Measurements from ENCODE around the gene DTNBP1.
A peak's percentile ranks its signal among the peaks of the same experiment; 100 is the strongest.

Gene DTNBP1

DNA sequence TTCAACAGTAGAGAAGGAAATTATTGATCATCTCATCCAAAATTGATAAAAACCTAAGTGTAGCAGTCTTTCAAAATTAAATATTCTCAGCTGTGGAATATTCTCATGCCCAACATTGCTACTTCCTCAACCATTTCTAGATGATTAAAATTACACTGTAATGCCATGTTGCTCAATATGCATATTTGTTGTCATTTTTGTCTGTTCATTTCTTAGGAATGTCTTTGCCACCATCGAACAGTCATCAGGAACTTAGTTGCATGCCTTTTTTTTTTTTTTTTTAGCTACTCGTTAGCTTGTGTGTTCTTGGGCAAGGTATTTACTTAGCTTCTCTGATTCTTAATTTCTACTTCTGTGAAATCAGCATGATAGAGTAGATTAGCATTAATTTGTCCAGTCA is 188.6 kb downstream of the DTNBP1 start:
- TF ChIP-seq TAF1 (IDR thresholded peaks at IDR 0.05; ENCODE audit: borderline replicate concordance, insufficient read depth, low read length): 0 out of 2 replicates have a peak, but pooled peaks have one; percentile 1
- TF ChIP-seq SIN3A (IDR thresholded peaks at IDR 0.05; ENCODE audit: borderline replicate concordance, insufficient read depth, low read length): no peak

DNA sequence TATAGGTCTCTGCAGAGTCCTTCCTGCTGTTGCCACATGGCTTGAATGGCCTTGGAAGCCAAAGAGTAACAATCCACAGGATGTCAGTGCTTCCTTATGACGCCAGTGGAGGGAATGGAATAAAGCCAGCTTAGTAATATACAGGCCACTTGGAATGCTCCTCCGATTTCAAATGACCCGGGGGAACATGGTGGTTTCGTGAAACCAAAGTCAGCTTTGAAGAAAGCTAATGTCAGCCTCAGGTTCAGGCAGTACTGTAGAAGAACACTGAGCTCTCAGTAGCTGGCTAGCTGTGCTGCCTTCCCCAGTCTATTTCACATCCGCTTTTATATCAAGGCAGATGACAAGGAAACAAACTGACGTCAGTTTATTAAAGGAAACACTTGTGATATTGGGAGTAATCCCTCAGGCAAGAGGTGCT is 189.1 kb downstream of the DTNBP1 start:
- peak; percentile 28; the same call in 1 of the 2 replicates for TF ChIP-seq TAF1 (IDR thresholded peaks at IDR 0.05; ENCODE audit: borderline replicate concordance, insufficient read depth, low read length)
- TF ChIP-seq, protein P1, sequence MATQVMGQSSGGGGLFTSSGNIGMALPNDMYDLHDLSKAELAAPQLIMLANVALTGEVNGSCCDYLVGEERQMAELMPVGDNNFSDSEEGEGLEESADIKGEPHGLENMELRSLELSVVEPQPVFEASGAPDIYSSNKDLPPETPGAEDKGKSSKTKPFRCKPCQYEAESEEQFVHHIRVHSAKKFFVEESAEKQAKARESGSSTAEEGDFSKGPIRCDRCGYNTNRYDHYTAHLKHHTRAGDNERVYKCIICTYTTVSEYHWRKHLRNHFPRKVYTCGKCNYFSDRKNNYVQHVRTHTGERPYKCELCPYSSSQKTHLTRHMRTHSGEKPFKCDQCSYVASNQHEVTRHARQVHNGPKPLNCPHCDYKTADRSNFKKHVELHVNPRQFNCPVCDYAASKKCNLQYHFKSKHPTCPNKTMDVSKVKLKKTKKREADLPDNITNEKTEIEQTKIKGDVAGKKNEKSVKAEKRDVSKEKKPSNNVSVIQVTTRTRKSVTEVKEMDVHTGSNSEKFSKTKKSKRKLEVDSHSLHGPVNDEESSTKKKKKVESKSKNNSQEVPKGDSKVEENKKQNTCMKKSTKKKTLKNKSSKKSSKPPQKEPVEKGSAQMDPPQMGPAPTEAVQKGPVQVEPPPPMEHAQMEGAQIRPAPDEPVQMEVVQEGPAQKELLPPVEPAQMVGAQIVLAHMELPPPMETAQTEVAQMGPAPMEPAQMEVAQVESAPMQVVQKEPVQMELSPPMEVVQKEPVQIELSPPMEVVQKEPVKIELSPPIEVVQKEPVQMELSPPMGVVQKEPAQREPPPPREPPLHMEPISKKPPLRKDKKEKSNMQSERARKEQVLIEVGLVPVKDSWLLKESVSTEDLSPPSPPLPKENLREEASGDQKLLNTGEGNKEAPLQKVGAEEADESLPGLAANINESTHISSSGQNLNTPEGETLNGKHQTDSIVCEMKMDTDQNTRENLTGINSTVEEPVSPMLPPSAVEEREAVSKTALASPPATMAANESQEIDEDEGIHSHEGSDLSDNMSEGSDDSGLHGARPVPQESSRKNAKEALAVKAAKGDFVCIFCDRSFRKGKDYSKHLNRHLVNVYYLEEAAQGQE (IDR thresholded peaks at IDR 0.05; ENCODE audit: insufficient read depth in 1 of 2, low read depth in 2 of 2, low read length in 2 of 2): 0 out of 4 replicates have a peak, but pooled peaks of 1 of the 2 experiments have one; percentile 42
- no peak for TF ChIP-seq POLR2AphosphoS5 (IDR thresholded peaks at IDR 0.05; ENCODE audit: low read depth, low read length)
- TF ChIP-seq SIN3A (IDR thresholded peaks at IDR 0.05; ENCODE audit: borderline replicate concordance, insufficient read depth, low read length): no peak

DNA sequence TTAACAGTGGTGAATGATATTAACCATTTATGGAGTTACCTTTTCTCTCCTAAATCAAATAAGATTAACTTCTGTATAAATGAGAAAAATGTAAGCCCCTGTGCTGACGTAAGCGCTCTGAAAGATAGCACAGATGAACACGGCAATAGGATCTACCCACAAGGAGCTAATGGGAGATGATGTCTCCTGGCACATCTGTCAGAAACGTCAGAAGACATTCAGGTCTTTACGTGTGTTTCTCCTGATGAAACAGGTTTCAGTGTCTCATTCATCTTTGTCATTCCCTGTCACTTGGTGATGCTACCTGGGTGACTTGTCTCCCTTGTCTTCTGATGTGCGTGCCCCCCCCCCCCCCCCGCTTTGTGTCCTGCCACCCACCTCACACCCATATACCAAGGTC is 189.7 kb downstream of the DTNBP1 start:
- TF ChIP-seq, protein P1 (IDR thresholded peaks at IDR 0.05; ENCODE audit: insufficient read depth in 1 of 2, low read depth in 2 of 2, low read length in 2 of 2): no peak
- TF ChIP-seq SIN3A (IDR thresholded peaks at IDR 0.05; ENCODE audit: borderline replicate concordance, insufficient read depth, low read length) (no peak), FOXP2 (optimal IDR thresholded peaks at IDR 0.05; ENCODE audit: borderline replicate concordance, extremely low read depth, extremely low read length, insufficient read depth) (no peak), POLR2AphosphoS5 (IDR thresholded peaks at IDR 0.05; ENCODE audit: low read depth, low read length) (no peak), TAF1 (IDR thresholded peaks at IDR 0.05; ENCODE audit: borderline replicate concordance, insufficient read depth, low read length) (no peak)

Data from PFSK-1 (cell line).